ENCODE results near the gene PLEKHF1.
A peak's percentile ranks its signal among the peaks of the same experiment; 100 is the strongest.
"Not testable (repeated sequence)": the region's sequence is repeated elsewhere in the genome, so short reads cannot be mapped to it uniquely, and the experiment has no call there.

Gene PLEKHF1, protein sequence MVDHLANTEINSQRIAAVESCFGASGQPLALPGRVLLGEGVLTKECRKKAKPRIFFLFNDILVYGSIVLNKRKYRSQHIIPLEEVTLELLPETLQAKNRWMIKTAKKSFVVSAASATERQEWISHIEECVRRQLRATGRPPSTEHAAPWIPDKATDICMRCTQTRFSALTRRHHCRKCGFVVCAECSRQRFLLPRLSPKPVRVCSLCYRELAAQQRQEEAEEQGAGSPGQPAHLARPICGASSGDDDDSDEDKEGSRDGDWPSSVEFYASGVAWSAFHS

DNA sequence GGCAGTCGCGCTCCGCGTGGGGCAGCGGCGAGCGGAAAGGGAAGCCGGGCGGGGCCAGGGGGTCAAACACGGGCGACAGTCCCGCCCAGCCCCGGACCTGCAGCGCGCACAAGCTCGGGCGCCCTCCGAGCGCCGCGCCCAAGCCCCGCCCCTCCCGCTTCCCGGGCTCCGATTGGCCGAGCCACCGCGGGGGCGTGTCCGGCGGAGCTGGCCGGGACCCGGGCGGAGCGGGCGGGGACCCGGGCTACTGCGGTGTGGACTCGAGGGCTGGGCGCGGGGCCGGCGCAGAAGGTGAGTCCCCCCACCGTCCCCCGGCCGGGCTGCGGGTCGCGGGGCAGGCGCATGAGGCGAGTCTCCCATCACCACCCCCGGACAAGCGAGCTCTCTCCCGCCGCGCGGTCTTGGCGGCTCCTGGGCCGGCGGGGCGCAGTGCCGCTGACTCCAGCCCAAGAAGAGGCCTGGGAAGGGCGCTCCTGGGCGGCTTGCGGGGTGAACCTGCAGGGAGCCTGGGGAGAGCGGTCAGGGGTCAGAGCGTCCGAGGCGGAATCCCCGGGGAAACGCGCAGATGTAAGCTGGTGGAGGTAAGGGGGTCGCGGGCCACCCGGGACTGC is at the start of gene PLEKHF1:
PLEKHF1 (plus strand) TSS at position 247 of the 611 bp plus-strand sequence. CDS start 8,379 bp downstream, outside the sequence.
- peak; percentile 16 for DNase-seq

DNA sequence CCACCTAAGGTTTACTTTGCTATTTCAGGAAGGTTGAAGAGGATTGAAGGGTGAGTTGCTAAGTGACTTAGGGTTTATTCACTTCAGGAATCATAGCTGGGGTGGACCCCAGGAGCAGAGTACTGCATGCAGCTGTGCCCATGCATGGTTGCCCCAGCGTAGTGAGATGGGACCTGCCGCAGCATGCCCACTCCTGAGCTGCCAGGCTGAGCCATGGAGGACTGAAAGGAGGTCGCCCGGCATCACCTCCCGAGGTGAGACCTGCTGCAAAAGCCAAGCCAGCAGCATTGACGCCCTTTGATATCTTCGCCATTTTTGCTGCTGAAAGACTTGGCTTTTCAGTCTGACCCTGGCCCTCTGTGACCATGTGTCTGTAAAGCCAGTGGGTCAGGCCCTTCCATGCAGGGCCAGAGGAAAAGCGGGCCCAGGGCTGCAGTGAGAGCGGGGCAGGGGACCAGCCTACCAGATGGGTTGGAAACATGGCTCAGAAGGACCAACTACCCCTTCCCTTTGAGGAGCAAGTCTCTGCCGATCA is 49.3 kb upstream of the PLEKHF1 start:
- no peak for DNase-seq

DNA sequence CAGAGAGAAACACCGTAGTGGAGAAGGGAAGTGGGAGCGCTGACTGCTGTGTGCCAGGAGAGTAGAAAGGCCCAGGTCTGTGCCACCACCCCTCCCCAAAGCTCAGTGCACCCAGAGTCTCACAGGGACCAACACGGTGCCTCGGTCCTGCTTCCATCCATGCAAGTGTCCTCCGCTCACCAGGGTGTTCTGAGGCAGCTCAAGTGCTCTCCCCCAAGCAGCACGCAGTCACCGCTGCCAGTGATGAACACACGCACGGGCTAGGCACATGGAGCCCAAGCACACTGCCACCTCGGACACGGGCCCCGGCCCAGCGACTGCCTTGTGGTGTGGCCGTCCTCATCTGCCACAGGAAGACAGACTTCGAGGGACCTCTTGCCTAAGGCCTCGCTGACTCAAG is 48.7 kb upstream of the PLEKHF1 start:
- no peak for DNase-seq

DNA sequence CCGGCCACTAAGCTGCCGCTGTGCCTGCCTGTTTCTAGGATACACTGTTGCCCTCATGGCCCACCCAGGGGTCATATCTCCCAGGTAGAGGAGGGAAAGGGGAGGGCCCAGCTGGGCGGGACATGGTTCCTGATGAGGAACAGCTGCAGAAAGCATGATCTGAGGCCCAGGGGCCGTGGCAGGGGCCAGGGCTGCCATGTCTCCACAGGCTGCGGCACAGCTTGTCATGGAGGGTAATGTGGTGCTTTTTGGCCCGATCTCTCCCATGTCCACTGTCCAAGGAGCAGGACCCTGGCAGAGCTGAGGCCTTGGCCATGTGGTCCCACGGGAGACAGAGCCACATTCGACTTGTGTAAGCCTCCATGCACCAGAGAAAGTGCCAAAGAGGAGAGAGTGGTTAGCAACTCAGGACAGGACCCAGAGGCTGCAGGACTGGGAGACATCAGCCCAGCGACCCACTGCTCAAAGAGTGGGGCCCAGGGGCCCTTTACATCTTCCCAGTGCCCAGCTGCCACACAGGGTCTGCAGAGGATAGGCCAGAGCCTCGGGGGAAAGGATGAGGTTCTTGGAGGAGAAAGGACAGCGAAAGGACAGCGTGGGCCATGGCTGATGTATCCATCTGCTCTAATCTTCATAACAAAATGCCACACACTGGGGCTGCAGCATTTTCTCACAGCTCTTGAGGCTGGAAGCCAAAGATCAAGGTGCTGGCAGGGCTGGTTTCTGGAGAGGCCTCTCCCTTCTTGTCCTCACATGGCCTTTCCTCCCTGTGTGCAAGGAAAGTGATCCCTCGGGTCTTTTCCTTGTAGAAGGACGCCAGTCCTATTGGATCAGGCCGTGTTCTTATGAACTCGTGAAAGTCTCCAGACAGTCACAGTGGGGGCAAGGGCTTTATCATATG is 47.6 kb upstream of the PLEKHF1 start:
- DNase-seq, result no peak

DNA sequence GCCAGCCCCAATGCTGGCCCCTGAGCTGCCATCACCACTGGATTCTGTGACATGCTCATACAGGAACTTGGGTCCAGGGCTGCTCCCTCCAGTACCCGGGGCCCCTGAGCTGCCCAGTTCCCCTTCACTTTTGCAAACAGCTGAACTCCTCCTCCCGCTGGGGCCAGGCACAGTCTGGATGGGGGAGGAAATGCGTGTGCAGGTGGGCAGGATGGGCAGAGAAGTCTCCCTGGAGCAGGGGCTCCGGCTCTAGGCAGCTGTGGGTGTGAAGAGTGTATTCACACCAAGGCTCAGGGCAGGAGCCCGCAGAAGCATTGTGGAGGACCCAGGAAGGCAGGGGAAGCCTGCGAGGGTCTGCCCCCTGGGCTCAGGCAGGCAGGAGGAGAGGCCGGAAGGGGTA is 46.8 kb upstream of the PLEKHF1 start:
- DNase-seq, result no peak

DNA sequence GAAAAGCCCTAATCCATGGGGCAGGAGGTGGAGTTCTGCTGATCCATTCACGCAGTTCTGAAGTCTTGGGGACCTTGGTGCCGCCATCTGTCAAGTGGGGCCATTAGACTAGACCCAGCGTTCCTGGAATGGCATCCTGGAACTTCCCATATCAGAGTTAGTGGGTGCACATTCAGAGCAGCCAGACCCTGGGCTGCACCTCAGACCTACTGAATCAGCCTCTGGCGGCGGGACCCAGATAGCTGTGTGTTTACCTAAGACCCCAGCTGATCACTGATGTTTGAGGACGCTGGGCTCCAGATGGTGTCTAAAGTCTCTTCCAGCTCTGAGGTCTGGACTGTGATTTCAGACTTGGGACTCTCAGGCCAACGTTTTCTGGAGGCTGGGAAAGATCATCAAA is 46.4 kb upstream of the PLEKHF1 start:
- DNase-seq, result no peak

DNA sequence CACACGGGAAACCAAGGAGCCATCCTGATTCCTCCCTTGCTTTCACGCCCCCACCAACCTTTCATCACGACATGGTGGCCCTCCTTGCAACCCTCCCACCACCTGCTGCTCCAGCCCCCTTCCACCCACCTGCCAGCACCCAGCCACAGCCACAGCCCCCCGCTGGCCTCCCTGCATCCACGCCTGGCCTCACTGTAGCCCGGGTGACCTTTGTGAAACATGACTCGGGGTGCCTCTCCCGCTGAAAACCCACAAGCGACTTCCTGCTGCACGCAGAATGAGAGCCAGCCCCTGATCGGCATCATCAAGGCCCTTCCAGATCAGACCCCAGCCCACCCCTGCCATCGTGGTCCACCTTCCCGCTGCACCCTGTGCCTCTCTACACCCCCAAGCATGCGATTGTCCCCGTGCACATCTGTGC is 44.3 kb upstream of the PLEKHF1 start:
- no peak for DNase-seq

DNA sequence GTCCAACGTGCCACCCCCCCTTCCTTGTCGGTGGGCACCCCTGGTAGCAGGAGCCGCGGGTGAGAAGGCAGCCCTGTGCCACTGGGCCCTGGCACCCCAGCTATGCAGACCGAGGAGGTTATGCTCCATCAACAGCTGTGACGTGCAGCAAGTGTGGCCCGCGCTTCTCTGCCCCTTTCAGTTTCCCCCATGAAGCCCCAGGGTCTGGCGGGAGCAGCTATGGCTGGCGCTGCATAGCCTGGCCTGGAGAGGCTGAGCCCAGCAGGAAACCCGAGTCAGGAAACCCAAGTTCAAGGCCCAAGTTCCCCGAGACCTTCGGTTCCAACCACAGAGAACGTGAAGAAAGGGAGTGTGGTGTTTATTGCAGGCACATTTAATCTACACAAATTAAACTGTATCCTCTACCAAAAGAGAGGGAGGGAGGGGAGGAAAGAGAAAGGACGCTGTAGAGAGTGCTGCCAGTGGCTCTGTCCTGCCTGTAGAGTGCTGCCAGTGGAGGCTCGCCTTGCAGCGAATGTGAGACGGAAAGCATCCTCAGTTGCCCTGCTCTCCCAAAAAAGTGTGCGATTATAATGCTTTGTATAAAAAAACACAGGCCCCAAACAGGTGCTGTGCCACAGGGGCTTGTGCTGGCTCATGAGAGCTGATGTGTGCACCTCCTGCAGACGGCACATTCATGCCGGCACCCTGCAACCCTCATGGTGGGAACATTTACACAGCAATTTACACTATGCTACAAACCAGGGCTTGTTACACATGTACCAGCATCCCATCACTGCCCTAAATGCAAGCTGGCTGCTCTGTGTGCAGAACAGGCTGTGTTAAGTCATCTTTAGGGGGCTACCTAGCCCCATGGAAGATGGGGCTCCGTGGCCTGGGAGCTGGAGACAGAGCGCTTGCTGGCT is 42.8 kb upstream of the PLEKHF1 start:
- no peak for DNase-seq

DNA sequence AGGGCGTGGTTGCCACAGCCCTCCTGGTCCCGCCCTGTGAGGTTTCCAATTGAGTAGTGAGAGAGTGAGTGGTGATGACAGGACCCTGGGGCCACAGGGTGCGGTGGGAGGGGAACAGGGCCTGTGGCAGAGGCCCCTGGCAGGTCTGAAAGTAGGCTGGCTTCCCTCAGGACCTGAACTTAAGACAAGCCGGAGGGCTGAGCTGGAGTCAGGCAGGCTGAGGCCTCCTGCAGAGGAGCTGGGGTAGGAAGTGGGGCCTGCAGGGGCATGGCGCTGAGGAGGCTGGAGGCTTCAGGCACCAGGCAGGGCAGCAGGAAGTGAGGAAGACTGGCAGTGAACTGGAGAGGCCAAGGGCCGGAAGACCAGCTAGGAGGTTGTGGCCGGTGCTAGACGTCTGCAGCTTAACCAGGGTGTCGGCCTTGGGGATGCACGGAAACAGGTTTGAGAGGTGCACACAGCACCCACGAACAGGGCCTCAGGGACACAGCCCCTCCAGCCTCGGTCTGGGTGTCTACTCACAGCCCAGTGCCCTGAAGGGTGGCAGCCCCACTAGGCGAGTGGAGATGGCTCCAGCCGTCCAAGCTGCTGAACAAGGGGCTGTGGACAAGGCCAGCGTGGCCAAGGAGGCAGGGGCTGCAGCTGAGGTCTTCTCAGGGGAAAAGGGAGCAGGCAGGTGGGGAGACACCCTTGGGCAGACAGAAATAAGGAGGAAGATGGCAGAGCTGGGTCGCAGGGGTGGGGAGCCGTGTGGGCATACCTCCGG is 41.4 kb upstream of the PLEKHF1 start:
- no peak for DNase-seq

DNA sequence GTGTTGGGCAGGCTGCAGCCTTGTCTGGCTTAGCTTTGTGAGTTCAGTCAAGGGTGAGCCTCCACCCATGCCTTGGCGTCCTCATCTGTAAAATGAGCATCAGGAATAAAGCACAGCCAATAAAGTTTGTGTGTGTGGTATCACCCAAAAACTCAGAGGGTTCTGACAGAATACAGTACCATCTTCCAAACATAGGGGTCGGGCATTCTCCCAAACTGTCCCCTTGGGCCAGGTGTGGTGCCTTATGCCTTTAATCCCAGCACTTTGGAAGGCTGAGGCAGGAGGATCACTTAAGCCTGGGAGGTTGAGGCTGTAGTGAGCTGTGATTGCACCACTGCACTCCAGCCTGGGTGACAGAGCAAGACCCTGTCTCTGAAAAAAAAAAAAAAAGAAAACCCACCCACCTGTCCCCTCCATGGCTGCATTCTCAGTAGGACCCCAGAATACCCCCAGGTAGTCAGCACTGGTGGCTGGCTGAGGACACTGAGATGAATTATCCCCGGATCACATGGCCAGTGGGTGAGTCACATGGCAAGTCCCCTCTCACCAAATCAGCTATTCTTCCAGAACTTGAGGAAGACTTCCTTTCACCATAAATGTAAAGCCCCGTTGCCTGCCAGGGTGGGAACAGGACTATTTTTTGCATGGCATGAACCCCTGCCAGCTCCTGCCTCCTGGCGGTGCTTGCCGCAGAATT is 40.6 kb upstream of the PLEKHF1 start:
- no peak for DNase-seq

DNA sequence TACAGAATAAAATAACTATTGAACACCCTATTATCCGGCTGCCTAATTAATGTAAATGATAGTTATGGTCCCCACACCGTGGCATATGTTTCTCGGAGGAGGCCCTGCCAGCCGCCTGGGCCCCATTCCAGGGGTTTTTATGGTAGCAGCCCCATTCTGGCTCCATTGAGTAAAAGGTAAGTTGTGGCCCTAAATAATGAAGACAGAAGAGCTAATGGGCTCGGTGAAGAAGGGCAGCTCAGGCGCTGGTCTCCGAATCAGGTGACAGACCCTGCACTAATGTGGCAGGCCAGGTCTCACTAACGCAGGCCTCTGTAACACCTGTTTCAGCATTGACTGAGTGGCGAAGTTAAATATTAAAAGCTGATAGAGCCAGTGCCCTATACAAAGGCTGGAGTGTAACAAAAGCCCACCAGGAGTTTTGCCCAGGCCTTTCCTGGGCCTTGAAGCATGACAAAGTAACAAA is 40.0 kb upstream of the PLEKHF1 start:
- DNase-seq, result no peak

DNA sequence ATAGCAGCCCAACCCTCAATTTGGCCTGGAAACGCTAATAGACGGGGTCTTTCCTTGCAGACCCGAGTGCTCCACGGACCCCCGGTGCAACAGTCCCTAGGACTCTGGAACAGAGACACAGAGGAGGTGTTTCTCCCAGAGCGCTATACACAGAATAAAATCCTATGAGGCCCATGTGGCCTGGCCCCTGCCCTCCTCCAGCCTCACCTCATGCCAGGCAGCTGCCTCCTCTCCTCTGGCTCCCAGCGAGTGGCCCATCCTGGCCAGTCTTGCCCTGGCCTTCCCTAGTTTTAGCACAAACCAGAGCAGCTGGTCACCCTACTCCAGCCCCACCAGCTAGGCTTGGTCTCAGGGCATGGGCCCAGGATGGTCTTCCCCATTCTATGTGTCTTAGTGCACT is 38.9 kb upstream of the PLEKHF1 start:
- no peak for DNase-seq

DNA sequence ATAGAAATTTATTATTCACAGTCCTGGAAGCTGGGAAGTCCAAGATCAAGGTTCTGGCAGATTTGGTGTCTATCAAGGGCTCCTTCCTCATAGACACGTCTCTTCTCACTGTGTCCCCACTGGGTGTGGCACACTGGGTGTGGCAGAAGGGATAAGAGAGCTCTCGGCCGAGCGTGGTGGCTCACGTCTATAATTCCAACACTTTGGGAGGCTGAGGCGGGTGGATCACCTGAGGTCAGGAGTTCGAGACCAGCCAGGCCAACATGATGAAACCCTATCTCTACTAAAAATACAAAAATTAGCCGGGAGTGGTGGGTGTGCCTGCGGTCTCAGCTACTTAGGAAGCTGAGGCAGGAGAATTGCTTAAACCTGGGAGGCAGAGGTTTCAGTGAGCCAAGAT is 38.4 kb upstream of the PLEKHF1 start:
- DNase-seq, result not testable (repeated sequence)

DNA sequence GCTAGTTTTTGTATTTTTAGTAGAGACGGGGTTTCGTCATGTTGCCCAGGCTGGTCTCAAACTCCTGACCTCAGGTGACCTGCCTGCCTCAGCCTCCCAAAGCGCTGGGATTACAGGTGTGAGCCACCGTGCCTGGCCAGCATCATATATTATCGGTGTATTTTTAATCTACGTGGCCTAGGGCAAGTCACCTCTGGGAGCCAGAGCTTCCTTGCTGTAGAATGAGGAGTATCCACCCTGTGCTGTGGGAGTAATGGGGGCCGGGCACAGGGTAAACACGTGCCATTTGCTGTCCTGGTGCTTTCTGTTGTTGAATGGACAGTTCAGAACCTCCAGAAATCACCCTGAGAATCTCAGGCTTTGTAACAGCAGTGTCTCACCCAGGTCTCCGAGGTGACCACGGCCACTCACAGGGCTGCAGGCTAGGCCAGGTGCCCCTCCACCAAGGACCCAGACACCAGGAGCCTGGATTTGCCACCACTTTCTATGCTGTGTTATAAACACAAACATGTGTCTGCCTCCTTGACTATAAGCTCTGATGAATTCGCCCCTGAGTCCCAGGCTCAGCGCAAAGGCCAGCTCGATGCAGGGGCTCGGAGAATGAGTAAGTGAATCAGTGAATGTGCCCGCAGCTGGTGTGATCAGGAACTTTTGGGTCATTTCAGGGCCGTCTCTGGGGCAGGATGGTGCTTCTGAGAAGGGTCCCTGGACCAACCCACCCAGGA is 36.4 kb upstream of the PLEKHF1 start:
- DNase-seq, result no peak

DNA sequence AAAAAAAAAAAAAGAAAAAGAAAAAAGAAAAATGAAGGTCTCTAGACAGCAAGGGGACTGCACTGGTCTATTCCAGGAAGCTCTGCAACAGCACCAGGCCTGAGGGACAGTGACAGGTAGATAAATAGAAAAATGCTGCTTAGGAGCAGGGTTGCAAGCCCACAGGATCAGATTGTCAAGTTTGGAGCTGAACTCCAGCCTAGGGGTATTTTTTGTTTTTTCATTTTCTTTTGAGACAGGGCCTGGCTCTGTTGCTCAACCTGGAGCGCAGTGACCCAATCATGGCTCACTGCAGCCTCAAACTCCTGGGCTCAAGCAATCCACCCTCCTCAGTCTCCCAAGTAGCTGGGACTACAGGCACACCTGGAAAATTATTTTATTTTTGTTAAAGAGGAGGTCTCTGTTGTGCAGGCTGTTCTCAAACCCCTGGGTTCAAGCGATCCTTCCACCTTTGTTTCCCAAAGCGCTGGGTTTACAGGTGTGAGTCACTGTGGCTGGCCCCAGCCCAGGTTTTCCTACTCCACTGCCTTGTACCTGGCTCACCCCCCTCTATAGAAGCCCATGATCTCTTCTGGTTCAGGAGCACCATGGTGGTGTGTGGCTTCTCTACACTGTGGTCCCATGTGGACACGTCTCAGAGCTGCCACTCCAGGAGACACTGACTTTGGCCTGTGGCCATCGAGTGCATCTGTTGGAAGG is 35.3 kb upstream of the PLEKHF1 start:
- no peak for DNase-seq

DNA sequence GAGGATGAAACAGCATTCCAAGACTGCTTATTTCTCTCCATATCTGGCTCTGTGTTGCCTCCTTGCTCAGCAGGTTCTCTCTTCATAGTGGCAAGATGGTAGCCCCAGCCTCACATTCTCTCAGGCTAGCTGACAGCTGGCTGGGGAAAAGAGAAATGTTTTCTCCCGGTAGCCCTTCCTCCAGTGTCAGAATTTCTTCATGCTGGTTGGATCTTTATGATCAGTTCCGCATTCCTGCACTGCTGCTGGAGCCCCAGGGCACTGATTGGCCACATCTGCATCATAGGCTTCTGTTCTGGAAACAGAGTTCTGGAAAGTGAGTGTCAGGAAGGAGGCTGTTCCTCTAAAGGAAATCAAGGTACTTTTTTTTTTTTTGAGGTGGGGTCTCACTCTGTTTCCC is 34.6 kb upstream of the PLEKHF1 start:
- no peak for DNase-seq

DNA sequence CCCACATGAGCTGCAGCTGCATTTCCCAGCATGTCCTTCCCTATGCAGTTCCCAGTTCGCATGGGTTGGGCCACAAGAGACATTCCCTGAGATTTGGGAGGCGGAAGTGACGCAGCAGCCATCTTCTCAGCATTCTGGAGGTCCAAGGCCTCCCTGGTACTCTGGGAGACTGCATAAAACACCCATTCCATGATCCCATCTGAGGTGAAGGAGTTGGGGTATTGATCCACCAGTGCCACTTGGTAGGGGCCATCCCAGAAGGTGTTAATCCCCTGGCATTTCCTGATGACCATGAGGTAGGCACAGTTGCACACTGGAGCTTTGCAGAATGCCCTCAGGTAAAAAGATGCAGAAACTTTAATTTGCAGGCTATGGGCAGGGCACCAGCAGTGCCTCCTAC is 33.8 kb upstream of the PLEKHF1 start:
- no peak for DNase-seq

DNA sequence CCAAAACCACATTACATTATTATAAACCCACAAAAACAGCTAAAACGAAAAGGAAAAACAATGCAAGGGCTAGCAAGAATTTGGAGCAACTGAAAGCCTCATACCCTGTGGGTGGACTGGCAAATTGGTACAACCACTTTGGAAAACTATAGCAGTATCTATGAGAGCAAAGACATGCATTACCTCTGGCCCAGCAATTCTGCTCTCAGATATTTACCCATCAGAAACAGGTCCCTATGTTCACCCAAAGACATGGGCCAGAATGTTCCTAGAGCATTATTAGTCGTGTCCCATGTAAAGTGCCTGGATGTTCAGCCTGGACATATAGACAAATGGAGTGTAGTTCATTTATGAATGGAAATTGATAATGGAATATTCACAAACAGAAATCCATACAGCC is 31.3 kb upstream of the PLEKHF1 start:
- DNase-seq, result no peak

DNA sequence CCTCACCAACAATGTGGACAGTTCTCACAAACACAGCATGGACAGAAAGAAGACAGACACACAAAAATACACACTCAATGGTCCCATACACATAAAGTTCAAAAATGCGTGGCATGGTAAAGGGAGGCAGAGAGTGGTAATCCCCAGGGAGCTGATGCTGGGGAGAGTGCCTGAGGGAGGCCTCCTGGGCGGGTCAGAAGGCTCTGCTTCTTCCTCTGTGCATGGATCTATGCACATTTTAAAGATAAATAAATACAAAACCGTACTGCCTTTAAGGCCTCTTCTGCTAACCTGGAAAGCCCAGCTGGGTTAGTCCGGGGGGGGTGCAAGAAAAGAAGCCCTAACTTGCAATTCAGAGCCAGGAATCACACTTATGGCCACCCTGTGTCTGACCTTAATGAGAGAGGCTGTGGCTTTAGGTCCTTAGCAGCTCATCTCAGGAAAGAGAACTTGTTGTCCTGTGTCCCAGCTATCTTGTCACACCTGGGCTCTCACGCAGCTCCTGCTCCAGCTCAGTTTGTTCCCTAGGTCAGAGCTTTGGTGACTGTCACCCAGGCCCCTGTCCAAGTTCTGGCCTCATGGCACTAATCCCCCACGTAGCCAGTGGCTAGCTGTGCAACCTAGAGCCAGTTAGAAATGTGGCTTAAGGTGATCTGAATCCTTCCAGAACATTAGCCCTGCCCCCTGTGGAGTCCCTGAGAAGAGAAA is 30.7 kb upstream of the PLEKHF1 start:
- no peak for DNase-seq

Data from COR-L47 (cell line).